Measurements from ENCODE around the gene SLC16A11.

SLC16A11 gene

GRCh38 chr17:7024402-7024785, 19.5 kb downstream of the SLC16A11 start:
- no peak for DNase-seq

GRCh38 chr17:7023576-7024401, 20.1 kb downstream of the SLC16A11 start:
- DNase-seq: no peak

- no peak for DNase-seq
These were observed 20.9 kb downstream of the SLC16A11 start, which contains the start of gene BCL6B for GRCh38 chr17:7022781-7023571. TSS of gene BCL6B (plus strand) at chr17:7023050. CDS start at chr17:7023672, 622 bp downstream.

GRCh38 chr17:7021993-7022778, 21.7 kb downstream of the SLC16A11 start:
- no peak for DNase-seq

- no peak for DNase-seq
These were observed 22.8 kb downstream of the SLC16A11 start for GRCh38 chr17:7020894-7021664.

- no peak for DNase-seq
These were observed 23.9 kb downstream of the SLC16A11 start for GRCh38 chr17:7019839-7020519.

GRCh38 chr17:7019367-7019766, 24.5 kb downstream of the SLC16A11 start:
- DNase-seq: no peak

- DNase-seq: no peak
These were observed 25.4 kb downstream of the SLC16A11 start for GRCh38 chr17:7018331-7018964.

- DNase-seq: no peak
These were observed 26.1 kb downstream of the SLC16A11 start for GRCh38 chr17:7017827-7018200.

- DNase-seq: no peak
These were observed 26.7 kb downstream of the SLC16A11 start for GRCh38 chr17:7016886-7017826.

GRCh38 chr17:7016418-7016817, 27.5 kb downstream of the SLC16A11 start:
- no peak for DNase-seq

- DNase-seq: no peak
These were observed 28.6 kb downstream of the SLC16A11 start for GRCh38 chr17:7014995-7015958.

- DNase-seq: peak; percentile 63
These were observed 29.5 kb downstream of the SLC16A11 start for GRCh38 chr17:7014261-7014994.

GRCh38 chr17:7011942-7012254, 32.0 kb downstream of the SLC16A11 start:
- DNase-seq: no peak

- DNase-seq: no peak
These were observed 32.5 kb downstream of the SLC16A11 start for GRCh38 chr17:7011415-7011814.

GRCh38 chr17:7010523-7010922, 33.4 kb downstream of the SLC16A11 start:
- DNase-seq: no peak

GRCh38 chr17:7007143-7007542, 36.7 kb downstream of the SLC16A11 start:
- no peak for DNase-seq

GRCh38 chr17:7005716-7006115, 38.2 kb downstream of the SLC16A11 start:
- no peak for DNase-seq

All from NCI-H1436 treated with DMSO at 0.1 percent for 48 hours (cell line).